Hepatocyte (in vitro differentiated cells): ENCODE results near the gene SLC12A7. TPM values are rescaled to one million over a fixed set of nuclear protein-coding genes. Genes with fewer than 3 reads are reported as not detected.

Experiments used
- DNase-seq: peaks from one replicate; pipeline ENCODE4 v3.0.0-alpha.2; 2016; ENCODE audit warnings: low spot score
- H2AFZ ChIP-seq: fragments of 200-600 bp; sonication (generic); 2 replicates; pipeline ENCODE4 v1.6.0; 2016; ENCODE audit warnings: antibody characterized with exemption, mild to moderate bottlenecking
- H3K27ac ChIP-seq: fragments of 200-600 bp; sonication (generic); 2 replicates; pipeline ENCODE4 v1.5.1; 2016; ENCODE audit warnings: mild to moderate bottlenecking
- H3K27me3 ChIP-seq: fragments of 200-600 bp; sonication (generic); 2 replicates; pipeline ENCODE4 v1.6.1; 2016
- H3K36me3 ChIP-seq: fragments of 200-600 bp; sonication (generic); replicated peaks from 2 replicates; pipeline ENCODE4 v1.5.1; 2016; ENCODE audit warnings: low read depth; ENCODE audit not compliant: insufficient read depth
- H3K4me1 ChIP-seq: fragments of 200-600 bp; sonication (generic); 2 replicates; pipeline ENCODE4 v1.5.1; 2016; ENCODE audit warnings: mild to moderate bottlenecking, moderate library complexity; ENCODE audit not compliant: insufficient read depth
- H3K4me2 ChIP-seq: fragments of 200-600 bp; sonication (generic); 2 replicates; pipeline ENCODE4 v1.6.0; 2016
- H3K4me3 ChIP-seq: fragments of 200-600 bp; sonication (generic); 2 replicates; pipeline ENCODE4 v1.5.1; 2016; ENCODE audit warnings: mild to moderate bottlenecking
- H3K79me2 ChIP-seq: fragments of 200-600 bp; sonication (generic); 2 replicates; pipeline ENCODE4 v1.6.0; 2017; ENCODE audit warnings: mild to moderate bottlenecking
- H3K9me2 ChIP-seq: fragments of 200-600 bp; sonication (generic); replicated peaks from 2 replicates; pipeline ENCODE4 v1.6.0; 2017; ENCODE audit warnings: mild to moderate bottlenecking; ENCODE audit not compliant: insufficient read depth
- H3K9me3 ChIP-seq: fragments of 200-600 bp; sonication (generic); 2 replicates; pipeline ENCODE4 v1.5.1; 2016; ENCODE audit warnings: low read depth, mild to moderate bottlenecking
- H4K20me1 ChIP-seq: fragments of 200-600 bp; sonication (generic); 2 replicates; pipeline ENCODE4 v1.6.0; 2016; ENCODE audit warnings: mild to moderate bottlenecking; ENCODE audit not compliant: insufficient read depth, poor library complexity, severe bottlenecking
- CTCF ChIP-seq: fragments of 200-600 bp; sonication (generic); IDR thresholded peaks from 2 replicates; pipeline ENCODE4 v1.5.1; 2016; ENCODE audit warnings: antibody characterized with exemption, mild to moderate bottlenecking; ENCODE audit not compliant: poor library complexity
- EZH2 ChIP-seq: fragments of 200-600 bp; sonication (generic); IDR thresholded peaks from 2 replicates; pipeline ENCODE4 v1.6.1; 2016; ENCODE audit warnings: antibody characterized with exemption, mild to moderate bottlenecking, borderline replicate concordance
- EZH2phosphoT487 ChIP-seq: fragments of 200-600 bp; sonication (generic); IDR thresholded peaks from one replicate; pipeline ENCODE4 v1.6.1; 2018; ENCODE audit warnings: antibody characterized with exemption, mild to moderate bottlenecking, low read depth, moderate library complexity; ENCODE audit not compliant: unreplicated experiment, severe bottlenecking
- WGBS: methylation state at CpG from one replicate; pipeline ENCODE4 v1.1.6; 2016; ENCODE audit warnings: low lambda C conversion rate; ENCODE audit errors: missing lambda C conversion rate; 5-methylcytosine and 5-hydroxymethylcytosine counted together
- polyA plus RNA-seq: library from polyadenylated mRNA; unstranded; fragments of >200 nt; fragmentation: Nextera tagmentation; extraction: Ambion mirVana; gene quantifications from 2 replicates; pipeline ENCODE4 v1.2.1, GENCODE V29; 2016
- total RNA-seq: library from RNA; depleted of rRNA; stranded (reverse); fragments of >200 nt; gene quantifications from 2 replicates; pipeline ENCODE4 v1.2.3, GENCODE V29; 2014

The SLC12A7 gene
- total and polyA plus RNA-seq, 2 experiments from 2014 or later = 30.2 to 34.3 TPM

- no peaks in the 10 kb centered on the region for H3K4me1 ChIP-seq
- TF ChIP-seq CTCF = no peak
- no peak for TF ChIP-seq EZH2
- TF ChIP-seq EZH2phosphoT487 = no peak
- no peaks in the 10 kb centered on the region for H3K9me3 ChIP-seq
- H3K27ac ChIP-seq = no peak overlapping the region
- no peaks in the 10 kb centered on the region for H3K36me3 ChIP-seq
- H3K4me2 ChIP-seq = no peak overlapping the region
- no peaks in the 10 kb centered on the region for H3K79me2 ChIP-seq
- no peaks in the 10 kb centered on the region for H3K9me2 ChIP-seq
- H2AFZ ChIP-seq = no peak overlapping the region
- H4K20me1 ChIP-seq = no peaks in the 10 kb centered on the region
- no peak for DNase-seq
- 90% methylated on average over 39 of the region's 40 CpGs for WGBS
- H3K4me3 ChIP-seq = no peak overlapping the region
- H3K27me3 ChIP-seq = no peaks in the 10 kb centered on the region
Observed at GRCh38 chr5:1074816-1075554, 36.9 kb downstream of the SLC12A7 start.

- Histone ChIP-seq H3K4me3 (no peak overlapping the region), H3K79me2 (no peaks in the 10 kb centered on the region), H4K20me1 (no peaks in the 10 kb centered on the region), H3K27me3 (no peaks in the 10 kb centered on the region), H3K27ac (no peak overlapping the region), H3K4me2 (no peak overlapping the region), H3K9me2 (no peaks in the 10 kb centered on the region), H2AFZ (no peak overlapping the region), H3K4me1 (no peaks in the 10 kb centered on the region), H3K9me3 (no peaks in the 10 kb centered on the region), H3K36me3 (no peaks in the 10 kb centered on the region)
- DNase-seq = no peak
- WGBS = 96% methylated on average over 12 of the region's 18 CpGs
- TF ChIP-seq EZH2phosphoT487 (no peak), CTCF (no peak), EZH2 (no peak)
Observed at GRCh38 chr5:1074226-1074625, 37.6 kb downstream of the SLC12A7 start.

- WGBS = 88% methylated on average over 43 of the region's 46 CpGs
- Histone ChIP-seq H4K20me1 (no peaks in the 10 kb centered on the region), H3K9me3 (no peaks in the 10 kb centered on the region), H3K9me2 (no peaks in the 10 kb centered on the region), H3K4me1 (no peaks in the 10 kb centered on the region), H3K27me3 (no peaks in the 10 kb centered on the region), H3K4me2 (no peak overlapping the region), H3K27ac (no peak overlapping the region), H3K79me2 (no peaks in the 10 kb centered on the region), H3K36me3 (no peaks in the 10 kb centered on the region), H2AFZ (no peak overlapping the region), H3K4me3 (no peak overlapping the region)
- TF ChIP-seq EZH2 = no peak
- TF ChIP-seq EZH2phosphoT487 = no peak
- no peak for TF ChIP-seq CTCF
- DNase-seq = no peak
Observed at GRCh38 chr5:1073239-1074102, 38.4 kb downstream of the SLC12A7 start.
